HEK293 (cell line): ENCODE measurements around the gene CDK17.

ENCODE experiments used
- CTCF ChIA-PET: fragments of 350-600 bp; formaldehyde crosslinking; extraction: SDS; loops from one replicate; lab custom pipeline; 2021; ENCODE audit warnings: antibody characterized with exemption; lab: Yijun Ruan, JAX
- POLR2A ChIA-PET: fragments of 300-600 bp; formaldehyde crosslinking; extraction: SDS; loops from one replicate; lab custom pipeline; 2020; ENCODE audit warnings: antibody characterized with exemption, inconsistent platforms; lab: Yijun Ruan, JAX
- H3K27ac ChIP-seq: fragments of 200-500 bp; sonication (Bioruptor generic); 2 replicates; pipeline ENCODE4 v1.5.1; 2014; ENCODE audit warnings: low read depth, low read length, control low read depth, inconsistent platforms; ENCODE audit errors: extremely low read depth
- H3K36me3 ChIP-seq, 2 experiments: fragments of 200-500 bp in 1 of 2; sonication (Bioruptor generic) in 1 of 2; 1 replicate in 1 of 2; 2 replicates in 1 of 2; pipeline ENCODE4 v1.5.1; 2014 to 2017; ENCODE audit warnings: inconsistent platforms in 2 of 2, low read length in 2 of 2; ENCODE audit not compliant: control insufficient read depth in 2 of 2, insufficient read depth in 1 of 2
- H3K4me1 ChIP-seq: fragments of 200-500 bp; sonication (Bioruptor generic); 2 replicates; pipeline ENCODE4 v1.5.1; 2014; ENCODE audit warnings: mild to moderate bottlenecking, low read length, inconsistent platforms; ENCODE audit not compliant: control insufficient read depth, insufficient read depth
- H3K4me3 ChIP-seq: 2 replicates; pipeline ENCODE4 v1.5.1; 2011; ENCODE audit warnings: low read depth, mild to moderate bottlenecking, control low read depth, low read length, moderate library complexity
- H3K9me3 ChIP-seq: fragments of 200-500 bp; sonication (Bioruptor generic); 2 replicates; pipeline ENCODE4 v1.5.1; 2014; ENCODE audit warnings: low read depth, low read length, inconsistent platforms; ENCODE audit not compliant: control insufficient read depth, insufficient read depth
- EGR2 ChIP-seq: fragments of 450-650 bp; formaldehyde crosslinking; IDR thresholded peaks from 2 replicates; pipeline ENCODE4 v1.5.1; 2016; ENCODE audit warnings: low read depth, missing biosample characterization, missing genetic modification characterization
- FEZF1 ChIP-seq: fragments of 450-650 bp; formaldehyde crosslinking; IDR thresholded peaks from 2 replicates; pipeline ENCODE4 v1.5.1; 2016; ENCODE audit warnings: missing biosample characterization, missing genetic modification characterization
- IKZF3 ChIP-seq: fragments of 450-650 bp; IDR thresholded peaks from 2 replicates; pipeline ENCODE4 v1.5.0; 2018; ENCODE audit warnings: missing biosample characterization, mild to moderate bottlenecking, missing genetic modification characterization, moderate library complexity
- KLF9 ChIP-seq: fragments of 450-650 bp; formaldehyde crosslinking; IDR thresholded peaks from 2 replicates; pipeline ENCODE4 v1.5.1; 2016; ENCODE audit warnings: missing biosample characterization, missing genetic modification characterization, low read depth
- SP2 ChIP-seq: fragments of 450-650 bp; formaldehyde crosslinking; IDR thresholded peaks from 2 replicates; pipeline ENCODE4 v1.5.1; 2016; ENCODE audit warnings: missing biosample characterization, missing genetic modification characterization
- SP7 ChIP-seq: fragments of 450-650 bp; formaldehyde crosslinking; IDR thresholded peaks from 2 replicates; pipeline ENCODE4 v1.5.1; 2016; ENCODE audit warnings: missing biosample characterization, missing genetic modification characterization
- TCF7L2 ChIP-seq: IDR thresholded peaks from 2 replicates; pipeline ENCODE4 v1.6.1; 2011; ENCODE audit warnings: low read depth, mild to moderate bottlenecking, inconsistent platforms, low read length, moderate library complexity, borderline replicate concordance
- ZBTB17 ChIP-seq: fragments of 450-650 bp; formaldehyde crosslinking; IDR thresholded peaks from 2 replicates; pipeline ENCODE4 v1.5.1; 2016; ENCODE audit warnings: missing biosample characterization, missing genetic modification characterization
- ZNF121 ChIP-seq: fragments of 450-650 bp; formaldehyde crosslinking; IDR thresholded peaks from 2 replicates; pipeline ENCODE4 v1.5.1; 2016; ENCODE audit warnings: missing biosample characterization, missing genetic modification characterization
- ZNF146 ChIP-seq: fragments of 450-650 bp; formaldehyde crosslinking; IDR thresholded peaks from 2 replicates; pipeline ENCODE4 v1.5.1; 2016; ENCODE audit warnings: missing biosample characterization, missing genetic modification characterization
- ZNF157 ChIP-seq: fragments of 450-650 bp; formaldehyde crosslinking; IDR thresholded peaks from 2 replicates; pipeline ENCODE4 v1.5.1; 2016; ENCODE audit warnings: missing biosample characterization, missing genetic modification characterization
- ZNF175 ChIP-seq: fragments of 450-650 bp; formaldehyde crosslinking; IDR thresholded peaks from 2 replicates; pipeline ENCODE4 v1.5.1; 2016; ENCODE audit warnings: missing biosample characterization, missing genetic modification characterization
- ZNF214 ChIP-seq: fragments of 450-650 bp; formaldehyde crosslinking; IDR thresholded peaks from 2 replicates; pipeline ENCODE4 v1.5.1; 2017; ENCODE audit warnings: missing biosample characterization, mild to moderate bottlenecking, missing genetic modification characterization, borderline replicate concordance
- ZNF302 ChIP-seq: fragments of 450-650 bp; formaldehyde crosslinking; IDR thresholded peaks from 2 replicates; pipeline ENCODE4 v1.5.1; 2016; ENCODE audit warnings: missing biosample characterization, missing genetic modification characterization, low read depth
- ZNF311 ChIP-seq: fragments of 450-650 bp; formaldehyde crosslinking; IDR thresholded peaks from 2 replicates; pipeline ENCODE4 v1.5.1; 2017; ENCODE audit warnings: missing biosample characterization, missing genetic modification characterization, borderline replicate concordance
- ZNF350 ChIP-seq: fragments of 450-650 bp; formaldehyde crosslinking; IDR thresholded peaks from 2 replicates; pipeline ENCODE4 v1.5.0; 2017; ENCODE audit warnings: missing biosample characterization, mild to moderate bottlenecking, missing genetic modification characterization
- ZNF366 ChIP-seq: fragments of 450-650 bp; formaldehyde crosslinking; conservative IDR thresholded peaks from 2 replicates; pipeline ENCODE4 v1.5.1; 2016; ENCODE audit warnings: missing biosample characterization, missing genetic modification characterization
- ZNF423 ChIP-seq: fragments of 450-650 bp; formaldehyde crosslinking; IDR thresholded peaks from 2 replicates; pipeline ENCODE4 v1.5.1; 2016; ENCODE audit warnings: missing biosample characterization, missing genetic modification characterization
- ZNF473 ChIP-seq: fragments of 450-650 bp; formaldehyde crosslinking; IDR thresholded peaks from 2 replicates; pipeline ENCODE4 v1.5.1; 2017; ENCODE audit warnings: missing biosample characterization, missing genetic modification characterization
- ZNF624 ChIP-seq: fragments of 450-650 bp; formaldehyde crosslinking; IDR thresholded peaks from 2 replicates; pipeline ENCODE4 v1.5.1; 2017; ENCODE audit warnings: missing biosample characterization, missing genetic modification characterization
- ZNF629 ChIP-seq: fragments of 450-650 bp; formaldehyde crosslinking; IDR thresholded peaks from 2 replicates; pipeline ENCODE4 v1.5.1; 2017; ENCODE audit warnings: missing biosample characterization, missing genetic modification characterization
- ZNF768 ChIP-seq: fragments of 450-650 bp; formaldehyde crosslinking; IDR thresholded peaks from 2 replicates; pipeline ENCODE4 v1.5.1; 2018; ENCODE audit warnings: missing biosample characterization, mild to moderate bottlenecking, missing genetic modification characterization
- ZNF843 ChIP-seq: fragments of 450-650 bp; formaldehyde crosslinking; IDR thresholded peaks from 2 replicates; pipeline ENCODE4 v1.5.1; 2016; ENCODE audit warnings: missing biosample characterization, missing genetic modification characterization
- TF ChIP-seq, protein P1 (sequence below): fragments of 450-650 bp; formaldehyde crosslinking; IDR thresholded peaks from 2 replicates; pipeline ENCODE4 v1.5.1; 2016; ENCODE audit warnings: missing biosample characterization, missing genetic modification characterization
- TF ChIP-seq, protein P2 (sequence below): fragments of 450-650 bp; formaldehyde crosslinking; IDR thresholded peaks from 2 replicates; pipeline ENCODE4 v1.5.1; 2016; ENCODE audit warnings: missing biosample characterization, missing genetic modification characterization
- TF ChIP-seq, protein P3 (sequence below): fragments of 450-650 bp; formaldehyde crosslinking; IDR thresholded peaks from 2 replicates; pipeline ENCODE4 v1.5.1; 2017; ENCODE audit warnings: missing biosample characterization, missing genetic modification characterization
- TF ChIP-seq, protein P4 (sequence below): sonication (generic); formaldehyde crosslinking; IDR thresholded peaks from 2 replicates; pipeline ENCODE4 v1.8.1; 2022; ENCODE audit warnings: mild to moderate bottlenecking, moderate library complexity, missing genetic modification reagents
- TF ChIP-seq, protein P5 (sequence below): fragments of 450-650 bp; formaldehyde crosslinking; IDR thresholded peaks from 2 replicates; pipeline ENCODE4 v1.5.1; 2016; ENCODE audit warnings: missing biosample characterization, missing genetic modification characterization

CDK17 gene

DNA sequence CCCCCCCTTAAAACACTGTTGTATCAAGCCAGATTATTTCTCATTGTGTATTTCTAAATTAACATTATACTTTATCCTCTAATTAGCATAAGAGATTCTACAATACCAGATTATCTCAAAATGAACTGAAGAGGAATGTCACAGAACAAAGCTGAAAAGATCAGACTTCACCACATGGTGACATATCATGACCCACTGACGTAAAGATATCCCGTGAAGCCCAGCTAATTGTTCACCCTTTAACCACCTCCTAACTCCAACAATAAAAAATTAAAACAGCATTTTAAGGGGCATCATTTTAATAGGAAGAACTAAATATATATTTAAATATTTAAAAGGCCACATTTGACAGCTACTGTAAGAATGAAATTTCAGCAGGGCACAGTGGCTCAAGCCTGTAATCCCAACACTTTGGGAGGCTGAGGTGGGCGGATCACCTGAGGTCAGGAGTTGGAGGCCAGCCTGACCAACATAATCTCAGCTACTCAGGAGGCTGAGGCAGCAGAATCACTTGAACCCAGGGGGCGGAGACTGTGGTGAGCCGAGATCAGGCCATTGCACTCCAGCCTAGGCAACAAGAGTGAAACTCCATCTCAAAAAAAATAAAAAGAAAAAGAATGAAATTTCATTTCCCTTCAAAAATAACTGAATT lies 29.0 kb downstream of the CDK17 start (continued):
- 0 out of 2 replicates have a peak, but pooled peaks have one; percentile 54 for TF ChIP-seq ZBTB17
- peak; percentile 42; the same call in 1 of the 2 replicates for TF ChIP-seq SP7 (tag by site-specific recombination)
- peak; percentile 3; the same call in 1 of the 2 replicates for TF ChIP-seq TCF7L2
- TF ChIP-seq ZNF629 (tag by site-specific recombination) = peak; percentile 82
- peak; percentile 33 for TF ChIP-seq ZNF366 (tag by site-specific recombination)
- TF ChIP-seq, protein P1, sequence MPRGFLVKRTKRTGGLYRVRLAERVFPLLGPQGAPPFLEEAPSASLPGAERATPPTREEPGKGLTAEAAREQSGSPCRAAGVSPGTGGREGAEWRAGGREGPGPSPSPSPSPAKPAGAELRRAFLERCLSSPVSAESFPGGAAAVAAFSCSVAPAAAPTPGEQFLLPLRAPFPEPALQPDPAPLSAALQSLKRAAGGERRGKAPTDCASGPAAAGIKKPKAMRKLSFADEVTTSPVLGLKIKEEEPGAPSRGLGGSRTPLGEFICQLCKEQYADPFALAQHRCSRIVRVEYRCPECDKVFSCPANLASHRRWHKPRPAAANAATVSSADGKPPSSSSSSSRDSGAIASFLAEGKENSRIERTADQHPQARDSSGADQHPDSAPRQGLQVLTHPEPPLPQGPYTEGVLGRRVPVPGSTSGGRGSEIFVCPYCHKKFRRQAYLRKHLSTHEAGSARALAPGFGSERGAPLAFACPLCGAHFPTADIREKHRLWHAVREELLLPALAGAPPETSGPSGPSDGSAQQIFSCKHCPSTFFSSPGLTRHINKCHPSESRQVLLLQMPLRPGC (tag by site-specific recombination) = peak; percentile 74
- TF ChIP-seq, protein P2, sequence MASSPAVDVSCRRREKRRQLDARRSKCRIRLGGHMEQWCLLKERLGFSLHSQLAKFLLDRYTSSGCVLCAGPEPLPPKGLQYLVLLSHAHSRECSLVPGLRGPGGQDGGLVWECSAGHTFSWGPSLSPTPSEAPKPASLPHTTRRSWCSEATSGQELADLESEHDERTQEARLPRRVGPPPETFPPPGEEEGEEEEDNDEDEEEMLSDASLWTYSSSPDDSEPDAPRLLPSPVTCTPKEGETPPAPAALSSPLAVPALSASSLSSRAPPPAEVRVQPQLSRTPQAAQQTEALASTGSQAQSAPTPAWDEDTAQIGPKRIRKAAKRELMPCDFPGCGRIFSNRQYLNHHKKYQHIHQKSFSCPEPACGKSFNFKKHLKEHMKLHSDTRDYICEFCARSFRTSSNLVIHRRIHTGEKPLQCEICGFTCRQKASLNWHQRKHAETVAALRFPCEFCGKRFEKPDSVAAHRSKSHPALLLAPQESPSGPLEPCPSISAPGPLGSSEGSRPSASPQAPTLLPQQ (tag by site-specific recombination) = no peak
- TF ChIP-seq, protein P3, sequence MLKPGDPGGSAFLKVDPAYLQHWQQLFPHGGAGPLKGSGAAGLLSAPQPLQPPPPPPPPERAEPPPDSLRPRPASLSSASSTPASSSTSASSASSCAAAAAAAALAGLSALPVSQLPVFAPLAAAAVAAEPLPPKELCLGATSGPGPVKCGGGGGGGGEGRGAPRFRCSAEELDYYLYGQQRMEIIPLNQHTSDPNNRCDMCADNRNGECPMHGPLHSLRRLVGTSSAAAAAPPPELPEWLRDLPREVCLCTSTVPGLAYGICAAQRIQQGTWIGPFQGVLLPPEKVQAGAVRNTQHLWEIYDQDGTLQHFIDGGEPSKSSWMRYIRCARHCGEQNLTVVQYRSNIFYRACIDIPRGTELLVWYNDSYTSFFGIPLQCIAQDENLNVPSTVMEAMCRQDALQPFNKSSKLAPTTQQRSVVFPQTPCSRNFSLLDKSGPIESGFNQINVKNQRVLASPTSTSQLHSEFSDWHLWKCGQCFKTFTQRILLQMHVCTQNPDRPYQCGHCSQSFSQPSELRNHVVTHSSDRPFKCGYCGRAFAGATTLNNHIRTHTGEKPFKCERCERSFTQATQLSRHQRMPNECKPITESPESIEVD = peak; percentile 78
- 0 out of 2 replicates have a peak, but pooled peaks have one; percentile 10 for TF ChIP-seq FEZF1 (tag by site-specific recombination)
- TF ChIP-seq ZNF843 (tag by site-specific recombination) = 0 out of 2 replicates have a peak, but pooled peaks have one; percentile 40
- TF ChIP-seq SP2 (tag by site-specific recombination) = 0 out of 2 replicates have a peak, but pooled peaks have one; percentile 8
- peak; percentile 70 for TF ChIP-seq EGR2
- TF ChIP-seq KLF9 = no peak
- TF ChIP-seq, all 188 proteins: peak for 18

DNA sequence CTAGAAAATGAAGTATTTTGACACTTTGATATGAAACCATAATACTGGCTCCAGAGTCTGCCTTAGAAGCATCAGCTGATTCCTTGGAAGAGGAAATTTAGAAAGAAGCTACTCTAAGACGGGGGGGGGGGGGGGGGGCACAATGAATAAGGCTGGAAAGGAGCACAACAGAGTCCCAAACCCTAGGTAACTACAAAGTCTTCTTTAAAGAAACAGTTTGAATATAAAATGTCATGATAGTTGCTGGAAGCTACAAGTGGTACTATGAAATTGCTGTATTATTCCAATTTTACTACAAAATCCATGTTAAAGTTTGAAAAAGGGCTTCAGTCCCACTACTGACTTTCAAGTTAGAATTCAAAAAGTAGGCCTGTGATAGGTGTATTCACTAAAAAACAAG lies 31.6 kb downstream of the CDK17 start:
- Histone ChIP-seq H3K9me3 (no peaks in the 10 kb centered on the region), H3K4me1 (peaks cover 41% of the 10 kb centered on the region), H3K4me3 (no peak overlapping the region), H3K36me3 (no peaks in the 10 kb centered on the region), H3K27ac (no peak overlapping the region)
- no peak for TF ChIP-seq TCF7L2
- TF ChIP-seq ZNF768 = no peak
- no peak for TF ChIP-seq ZNF311 (tag by site-specific recombination)
- no peak for TF ChIP-seq ZNF423
- TF ChIP-seq ZNF350 (tag by site-specific recombination) = no peak
- TF ChIP-seq ZNF146 (tag by site-specific recombination) = no peak
- TF ChIP-seq ZBTB17 = no peak
- CTCF ChIA-PET = interaction anchor here (0.7 to 0.8 kb wide), 2 partner anchors 20 to 153 kb away, joined by 3 read pairs; no protein-coding TSS in a partner anchor
- POLR2A ChIA-PET = no interaction called here

DNA sequence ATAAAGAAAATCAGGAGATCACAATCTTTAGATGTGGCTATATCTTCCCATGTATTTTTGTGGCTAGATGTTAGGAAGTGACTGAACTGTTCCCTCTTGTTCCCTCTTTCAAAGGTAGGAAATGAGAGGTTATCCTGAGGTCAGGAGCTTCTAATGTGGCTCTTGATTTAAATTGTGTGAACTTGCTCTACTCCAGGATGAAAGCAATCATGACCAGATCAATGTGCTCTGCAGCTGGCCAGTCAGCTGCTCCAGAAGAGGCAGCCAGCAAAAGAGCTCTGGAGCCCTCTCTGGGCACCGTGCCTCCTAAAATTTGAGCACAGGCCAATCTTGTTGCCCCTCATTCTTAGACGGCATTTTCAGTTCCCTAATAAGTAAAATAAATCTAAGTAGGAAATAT lies 32.0 kb downstream of the CDK17 start:
- peaks cover 42% of the 10 kb centered on the region for H3K4me1 ChIP-seq
- ChIA-PET CTCF (interaction anchor here (0.7 to 0.8 kb wide), 2 partner anchors 20 to 153 kb away, joined by 3 read pairs; no protein-coding TSS in a partner anchor), POLR2A (no interaction called here)
- no peaks in the 10 kb centered on the region for H3K36me3 ChIP-seq
- no peaks in the 10 kb centered on the region for H3K9me3 ChIP-seq
- H3K4me3 ChIP-seq = no peak overlapping the region
- no peak overlapping the region for H3K27ac ChIP-seq
- TF ChIP-seq ZNF214 (tag by site-specific recombination) = no peak
- TF ChIP-seq, protein P4, sequence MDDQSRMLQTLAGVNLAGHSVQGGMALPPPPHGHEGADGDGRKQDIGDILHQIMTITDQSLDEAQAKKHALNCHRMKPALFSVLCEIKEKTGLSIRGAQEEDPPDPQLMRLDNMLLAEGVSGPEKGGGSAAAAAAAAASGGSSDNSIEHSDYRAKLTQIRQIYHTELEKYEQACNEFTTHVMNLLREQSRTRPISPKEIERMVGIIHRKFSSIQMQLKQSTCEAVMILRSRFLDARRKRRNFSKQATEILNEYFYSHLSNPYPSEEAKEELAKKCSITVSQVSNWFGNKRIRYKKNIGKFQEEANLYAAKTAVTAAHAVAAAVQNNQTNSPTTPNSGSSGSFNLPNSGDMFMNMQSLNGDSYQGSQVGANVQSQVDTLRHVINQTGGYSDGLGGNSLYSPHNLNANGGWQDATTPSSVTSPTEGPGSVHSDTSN (CRISPR knock-in tag) = no peak
- no peak for TF ChIP-seq ZNF473 (tag by site-specific recombination)
- no peak for TF ChIP-seq ZNF175
- no peak for TF ChIP-seq ZNF624 (tag by site-specific recombination)
- TF ChIP-seq, protein P5, sequence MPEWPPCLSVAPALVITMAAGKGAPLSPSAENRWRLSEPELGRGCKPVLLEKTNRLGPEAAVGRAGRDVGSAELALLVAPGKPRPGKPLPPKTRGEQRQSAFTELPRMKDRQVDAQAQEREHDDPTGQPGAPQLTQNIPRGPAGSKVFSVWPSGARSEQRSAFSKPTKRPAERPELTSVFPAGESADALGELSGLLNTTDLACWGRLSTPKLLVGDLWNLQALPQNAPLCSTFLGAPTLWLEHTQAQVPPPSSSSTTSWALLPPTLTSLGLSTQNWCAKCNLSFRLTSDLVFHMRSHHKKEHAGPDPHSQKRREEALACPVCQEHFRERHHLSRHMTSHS = no peak
- TF ChIP-seq ZNF157 (tag by site-specific recombination) = no peak
- no peak for TF ChIP-seq ZNF121 (tag by site-specific recombination)
- no peak for TF ChIP-seq ZNF302 (tag by site-specific recombination)
- TF ChIP-seq IKZF3 (tag by site-specific recombination) = no peak
- no peak for TF ChIP-seq ZNF629 (tag by site-specific recombination)
